Measurements from ENCODE around the gene TGM6.

Gene TGM6

DNA sequence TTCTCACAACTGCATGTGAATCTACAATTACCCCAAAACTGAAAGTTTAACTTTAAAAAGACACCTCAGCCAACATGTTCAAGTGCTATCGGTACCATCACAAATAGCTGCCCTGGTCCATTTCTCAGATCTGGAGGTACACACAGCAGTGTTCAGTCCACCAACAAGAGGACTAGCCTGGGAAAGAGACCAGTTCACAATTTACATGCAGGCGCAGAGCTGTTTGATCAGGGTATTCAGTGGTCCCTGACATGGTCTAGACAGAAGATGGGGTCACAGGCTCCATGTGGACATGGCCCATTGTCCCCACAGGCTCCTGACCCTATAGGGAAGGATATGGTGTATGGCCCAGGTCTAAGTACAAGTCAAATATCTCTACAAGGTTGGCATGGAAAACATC is 15.6 kb upstream of the TGM6 start:
- Histone ChIP-seq H3K27me3 (ENCODE audit: insufficient read depth, low read length) (no peaks in the 10 kb centered on the region), H3K9ac (ENCODE audit: low read depth, low read length) (no peak overlapping the region), H3K9me3 (ENCODE audit: insufficient read depth, low read depth, low read length) (peaks cover 8% of the 10 kb centered on the region; the same call in 1 of the 2 replicates), H3K36me3 (ENCODE audit: insufficient read depth, low read depth, low read length) (no peaks in the 10 kb centered on the region), H3K4me3 (ENCODE audit: low read length) (no peak overlapping the region), H3K4me1 (ENCODE audit: insufficient read depth, low read length) (0 out of 2 replicates have a peak, but pooled peaks cover 3% of the 10 kb centered on the region), H3K27ac (ENCODE audit: low read length) (no peak overlapping the region)

DNA sequence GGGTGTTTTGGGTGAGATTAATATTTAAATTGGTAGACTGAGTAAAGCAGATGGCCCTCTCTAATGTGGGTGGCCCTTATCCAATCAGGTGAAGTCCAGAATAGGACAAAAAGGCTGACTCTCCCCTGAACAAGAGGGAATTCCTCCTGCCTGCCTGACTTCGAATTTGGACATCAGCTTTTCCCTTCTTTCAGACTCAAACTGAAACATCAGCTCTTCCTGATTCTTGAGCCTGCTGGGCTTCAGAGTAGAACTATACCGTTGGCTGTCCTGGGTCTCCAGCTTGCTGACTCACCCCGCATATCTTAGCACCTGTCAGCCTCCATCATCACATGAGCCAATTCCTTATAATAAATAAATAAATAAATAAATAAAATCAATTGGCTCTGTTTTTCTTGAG is 15.0 kb upstream of the TGM6 start:
- Histone ChIP-seq H3K36me3 (ENCODE audit: insufficient read depth, low read depth, low read length) (no peaks in the 10 kb centered on the region), H3K9me3 (ENCODE audit: insufficient read depth, low read depth, low read length) (peaks cover 5% of the 10 kb centered on the region; the same call in 1 of the 2 replicates), H3K9ac (ENCODE audit: low read depth, low read length) (no peak overlapping the region), H3K4me3 (ENCODE audit: low read length) (no peak overlapping the region), H3K27ac (ENCODE audit: low read length) (no peak overlapping the region), H3K27me3 (ENCODE audit: insufficient read depth, low read length) (no peaks in the 10 kb centered on the region), H3K4me1 (ENCODE audit: insufficient read depth, low read length) (0 out of 2 replicates have a peak, but pooled peaks cover 3% of the 10 kb centered on the region)

DNA sequence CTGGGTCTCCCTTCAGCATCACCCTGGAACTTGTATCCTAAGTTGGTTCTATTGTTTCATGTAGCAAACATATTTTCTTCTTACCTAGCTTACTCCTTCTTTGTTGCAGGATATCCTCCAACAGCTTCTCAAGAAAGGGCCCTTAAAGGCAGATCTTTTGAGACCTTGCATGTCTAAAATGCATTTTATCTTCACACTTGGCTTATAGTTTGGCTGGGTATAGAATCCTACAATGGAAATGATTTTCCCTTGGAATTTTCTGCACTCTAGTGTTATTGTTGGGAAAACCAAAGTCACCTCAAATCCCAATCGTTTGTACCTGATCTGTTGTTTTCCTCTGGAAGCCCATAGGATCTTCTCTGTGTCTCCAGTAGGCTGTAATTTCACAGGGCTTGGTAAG is 12.1 kb upstream of the TGM6 start:
- no peak overlapping the region for H3K4me3 ChIP-seq (ENCODE audit: low read length)
- no peaks in the 10 kb centered on the region for H3K27me3 ChIP-seq (ENCODE audit: insufficient read depth, low read length)
- H3K9ac ChIP-seq (ENCODE audit: low read depth, low read length), result no peak overlapping the region
- no peaks in the 10 kb centered on the region for H3K9me3 ChIP-seq (ENCODE audit: insufficient read depth, low read depth, low read length)
- H3K36me3 ChIP-seq (ENCODE audit: insufficient read depth, low read depth, low read length), result no peaks in the 10 kb centered on the region
- 0 out of 2 replicates have a peak, but pooled peaks cover under 1% of the 10 kb centered on the region for H3K4me1 ChIP-seq (ENCODE audit: insufficient read depth, low read length)
- no peak overlapping the region for H3K27ac ChIP-seq (ENCODE audit: low read length)

DNA sequence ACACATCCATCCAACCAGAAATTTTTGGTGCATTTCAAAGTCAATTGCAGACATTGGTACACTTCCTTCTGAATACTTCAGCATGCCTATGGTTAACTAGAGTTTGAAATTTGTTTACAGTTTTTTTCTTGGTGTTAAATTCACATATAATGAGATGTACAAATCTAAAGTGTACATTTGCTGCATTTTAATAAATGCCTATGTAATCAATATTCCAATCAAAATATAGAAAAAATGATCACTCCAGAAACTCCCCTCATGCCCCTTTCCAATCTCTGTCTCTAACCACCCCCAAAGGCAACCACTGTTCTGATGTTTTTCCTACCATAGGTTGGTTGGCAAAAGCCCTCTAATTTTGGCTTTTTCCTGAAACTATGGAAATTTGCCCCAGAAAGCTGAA is 7.6 kb upstream of the TGM6 start:
- Histone ChIP-seq H3K4me3 (ENCODE audit: low read length) (no peak overlapping the region), H3K4me1 (ENCODE audit: insufficient read depth, low read length) (no peaks in the 10 kb centered on the region), H3K36me3 (ENCODE audit: insufficient read depth, low read depth, low read length) (no peaks in the 10 kb centered on the region), H3K9me3 (ENCODE audit: insufficient read depth, low read depth, low read length) (no peaks in the 10 kb centered on the region), H3K27ac (ENCODE audit: low read length) (no peak overlapping the region), H3K9ac (ENCODE audit: low read depth, low read length) (no peak overlapping the region), H3K27me3 (ENCODE audit: insufficient read depth, low read length) (no peaks in the 10 kb centered on the region)

DNA sequence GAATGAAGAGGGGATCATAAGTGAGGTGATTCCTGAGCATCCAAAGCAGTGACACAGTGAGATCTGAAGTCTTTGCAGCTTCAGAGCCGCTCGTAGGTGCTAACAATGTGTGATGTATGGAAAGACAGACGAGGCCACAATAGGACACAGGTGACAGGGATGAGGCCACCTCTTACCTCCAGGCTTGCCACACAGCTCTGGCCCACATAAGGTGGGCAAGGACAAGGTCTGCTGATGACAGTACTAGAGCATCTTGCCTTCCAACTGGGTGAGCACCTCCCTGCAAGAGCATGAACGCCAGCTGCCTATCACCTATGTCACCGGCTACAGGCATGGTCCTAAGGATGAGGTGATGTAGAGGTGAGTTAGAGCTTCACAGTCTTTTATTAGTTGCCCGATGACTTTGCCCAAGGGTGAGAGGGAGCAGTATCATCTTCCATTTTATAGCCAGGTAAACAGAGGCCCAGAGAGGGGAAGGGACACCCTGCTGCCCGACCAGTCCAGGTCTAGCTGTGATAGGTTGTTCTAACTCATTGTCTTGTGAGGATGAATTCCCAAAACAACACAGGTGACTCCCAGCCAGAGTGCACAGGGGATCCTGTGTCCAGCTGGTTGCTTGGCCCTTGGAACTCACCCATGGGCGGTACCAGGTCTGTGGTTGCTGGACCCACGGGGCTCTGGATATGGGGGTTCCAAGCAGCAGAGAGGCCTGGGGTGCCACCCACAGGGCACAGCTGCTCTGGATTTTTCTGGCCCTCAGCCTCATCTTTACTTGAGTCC is 6.2 kb upstream of the TGM6 start:
- Histone ChIP-seq H3K27ac (ENCODE audit: low read length) (no peak overlapping the region), H3K9ac (ENCODE audit: low read depth, low read length) (no peak overlapping the region), H3K27me3 (ENCODE audit: insufficient read depth, low read length) (no peaks in the 10 kb centered on the region), H3K9me3 (ENCODE audit: insufficient read depth, low read depth, low read length) (no peaks in the 10 kb centered on the region), H3K36me3 (ENCODE audit: insufficient read depth, low read depth, low read length) (no peaks in the 10 kb centered on the region), H3K4me3 (ENCODE audit: low read length) (no peak overlapping the region), H3K4me1 (ENCODE audit: insufficient read depth, low read length) (peaks cover under 1% of the 10 kb centered on the region; the same call in 1 of the 2 replicates)

DNA sequence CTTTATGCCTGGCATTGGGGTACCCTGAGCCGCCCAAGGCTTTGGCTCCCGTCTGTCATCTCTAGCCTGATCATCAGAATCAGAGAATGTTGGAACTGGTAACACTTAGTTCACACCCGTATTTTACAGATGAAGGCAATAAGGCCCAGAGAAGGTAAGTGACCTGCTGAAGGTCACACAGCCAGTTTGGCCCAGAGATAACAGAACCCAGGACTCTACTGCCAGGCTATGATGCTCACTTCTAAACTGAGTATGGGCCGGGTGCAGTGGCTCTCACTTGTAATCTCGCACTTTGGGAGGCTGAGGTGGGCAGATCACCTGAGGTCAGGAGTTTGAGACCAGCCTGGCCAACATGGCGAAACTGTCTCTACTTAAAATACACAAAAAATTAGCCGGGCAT is 1.8 kb upstream of the TGM6 start:
- Histone ChIP-seq H3K9me3 (ENCODE audit: insufficient read depth, low read depth, low read length) (no peaks in the 10 kb centered on the region), H3K4me1 (ENCODE audit: insufficient read depth, low read length) (peaks cover 5% of the 10 kb centered on the region; the same call in 1 of the 2 replicates), H3K9ac (ENCODE audit: low read depth, low read length) (no peak overlapping the region), H3K4me3 (ENCODE audit: low read length) (no peak overlapping the region), H3K27ac (ENCODE audit: low read length) (no peak overlapping the region), H3K27me3 (ENCODE audit: insufficient read depth, low read length) (no peaks in the 10 kb centered on the region), H3K36me3 (ENCODE audit: insufficient read depth, low read depth, low read length) (no peaks in the 10 kb centered on the region)

DNA sequence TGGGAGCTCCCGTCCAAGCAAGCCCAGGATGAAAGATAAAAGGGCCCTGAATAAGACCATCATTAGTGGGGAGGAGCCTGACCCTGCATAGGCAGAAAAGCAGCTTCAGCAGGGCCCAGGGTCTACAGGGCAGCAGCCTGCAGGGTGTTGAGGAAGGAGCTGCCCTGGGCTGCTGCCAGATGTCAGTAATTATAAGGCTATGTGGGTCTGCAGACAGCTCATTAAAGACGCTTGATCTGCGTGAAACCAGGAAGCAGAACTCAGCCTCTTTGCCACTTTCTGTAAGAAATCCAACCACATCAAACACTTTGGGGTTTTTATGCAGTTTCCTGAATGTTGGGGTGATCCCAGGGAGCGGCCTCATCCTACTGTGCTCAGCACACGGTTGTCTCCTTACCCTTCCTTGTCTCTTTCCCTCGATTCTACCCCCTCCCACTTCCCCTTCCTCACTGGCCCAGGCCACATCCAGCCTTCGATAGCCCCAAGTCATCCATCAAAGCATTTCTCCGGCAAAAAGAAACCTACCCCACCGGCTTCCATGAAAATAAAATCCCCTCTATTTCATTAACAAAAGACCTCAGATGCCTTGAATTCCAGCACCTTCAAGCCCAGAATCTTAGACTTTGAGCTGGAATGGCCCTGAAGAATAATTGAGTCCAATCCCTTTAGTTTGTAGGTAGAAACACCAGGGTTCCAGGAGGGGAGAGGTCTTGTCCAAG is 1.0 kb upstream of the TGM6 start:
- Histone ChIP-seq H3K4me1 (ENCODE audit: insufficient read depth, low read length) (peaks cover 5% of the 10 kb centered on the region; the same call in 1 of the 2 replicates), H3K4me3 (ENCODE audit: low read length) (no peak overlapping the region), H3K27ac (ENCODE audit: low read length) (no peak overlapping the region), H3K27me3 (ENCODE audit: insufficient read depth, low read length) (no peaks in the 10 kb centered on the region), H3K9me3 (ENCODE audit: insufficient read depth, low read depth, low read length) (no peaks in the 10 kb centered on the region), H3K36me3 (ENCODE audit: insufficient read depth, low read depth, low read length) (no peaks in the 10 kb centered on the region), H3K9ac (ENCODE audit: low read depth, low read length) (no peak overlapping the region; the same call in 1 of the 2 replicates)

DNA sequence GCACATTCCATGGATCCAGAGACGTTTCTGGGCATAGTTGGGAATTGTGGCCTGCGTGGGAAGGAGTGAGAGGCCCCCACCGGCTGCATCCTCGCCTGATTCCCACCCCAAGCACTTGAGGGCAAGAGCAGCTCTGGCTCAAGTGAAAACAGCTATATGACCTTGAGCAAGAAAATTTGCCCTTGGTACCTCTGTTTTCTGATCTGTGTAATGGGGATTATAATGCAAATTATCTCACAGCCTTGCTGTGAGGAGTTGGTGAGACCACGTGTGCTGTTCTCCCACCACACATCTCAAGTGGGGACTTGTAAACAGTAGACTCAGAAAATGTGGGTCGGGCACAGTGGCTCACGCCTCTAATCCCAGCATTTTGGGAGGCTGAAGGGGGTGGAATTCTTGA is 602 bp downstream of the TGM6 start:
- peaks cover 5% of the 10 kb centered on the region; the same call in 1 of the 2 replicates for H3K4me1 ChIP-seq (ENCODE audit: insufficient read depth, low read length)
- H3K27me3 ChIP-seq (ENCODE audit: insufficient read depth, low read length), result no peaks in the 10 kb centered on the region
- no peaks in the 10 kb centered on the region for H3K9me3 ChIP-seq (ENCODE audit: insufficient read depth, low read depth, low read length)
- no peak overlapping the region for H3K4me3 ChIP-seq (ENCODE audit: low read length)
- no peak overlapping the region for H3K27ac ChIP-seq (ENCODE audit: low read length)
- H3K36me3 ChIP-seq (ENCODE audit: insufficient read depth, low read depth, low read length), result no peaks in the 10 kb centered on the region
- no peak overlapping the region for H3K9ac ChIP-seq (ENCODE audit: low read depth, low read length)

DNA sequence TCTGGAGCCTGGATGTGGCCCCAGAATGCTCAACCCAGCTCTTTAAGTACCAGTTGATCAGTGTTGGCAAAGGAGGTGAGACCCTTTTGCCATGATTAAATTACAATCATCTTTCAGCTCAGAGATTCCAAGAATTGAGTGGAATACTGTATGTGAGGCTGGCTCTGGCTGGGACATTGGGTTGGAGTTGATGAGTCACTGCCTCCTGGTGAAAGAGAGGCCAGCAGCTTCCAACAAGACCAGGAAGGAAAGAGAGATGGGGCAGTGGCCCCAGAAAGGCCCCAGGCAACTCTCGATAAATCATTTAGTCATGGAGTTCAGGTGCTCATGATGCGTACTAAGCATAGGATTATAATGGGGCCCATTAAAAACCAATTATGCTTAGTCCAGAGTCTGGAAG is 2.1 kb downstream of the TGM6 start:
- Histone ChIP-seq H3K4me3 (ENCODE audit: low read length) (no peak overlapping the region), H3K4me1 (ENCODE audit: insufficient read depth, low read length) (peaks cover 5% of the 10 kb centered on the region), H3K9ac (ENCODE audit: low read depth, low read length) (no peak overlapping the region), H3K27me3 (ENCODE audit: insufficient read depth, low read length) (no peaks in the 10 kb centered on the region), H3K27ac (ENCODE audit: low read length) (no peak overlapping the region), H3K9me3 (ENCODE audit: insufficient read depth, low read depth, low read length) (peaks cover 6% of the 10 kb centered on the region; the same call in 1 of the 2 replicates), H3K36me3 (ENCODE audit: insufficient read depth, low read depth, low read length) (no peaks in the 10 kb centered on the region)

DNA sequence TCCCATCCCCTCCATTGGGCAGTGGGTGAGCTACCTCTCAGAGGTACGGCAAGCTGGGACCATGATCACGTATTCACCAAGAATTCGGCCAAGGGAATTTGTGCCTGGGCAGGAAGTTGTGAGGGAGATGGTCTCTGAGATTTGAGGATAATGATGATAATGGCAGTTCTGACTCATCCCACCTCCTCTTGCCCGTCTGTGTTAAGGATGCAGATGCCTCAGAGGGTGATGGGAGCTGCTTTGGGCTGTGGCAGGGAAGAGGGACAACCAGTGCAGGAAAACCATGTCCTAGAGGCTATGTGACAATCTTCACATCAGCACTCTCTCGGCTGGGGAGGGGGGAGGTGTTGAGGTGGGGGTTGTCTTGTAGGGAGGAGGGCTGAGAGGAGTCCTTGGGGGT is 4.3 kb downstream of the TGM6 start:
- peaks cover 14% of the 10 kb centered on the region; the same call in 1 of the 2 replicates for H3K9me3 ChIP-seq (ENCODE audit: insufficient read depth, low read depth, low read length)

DNA sequence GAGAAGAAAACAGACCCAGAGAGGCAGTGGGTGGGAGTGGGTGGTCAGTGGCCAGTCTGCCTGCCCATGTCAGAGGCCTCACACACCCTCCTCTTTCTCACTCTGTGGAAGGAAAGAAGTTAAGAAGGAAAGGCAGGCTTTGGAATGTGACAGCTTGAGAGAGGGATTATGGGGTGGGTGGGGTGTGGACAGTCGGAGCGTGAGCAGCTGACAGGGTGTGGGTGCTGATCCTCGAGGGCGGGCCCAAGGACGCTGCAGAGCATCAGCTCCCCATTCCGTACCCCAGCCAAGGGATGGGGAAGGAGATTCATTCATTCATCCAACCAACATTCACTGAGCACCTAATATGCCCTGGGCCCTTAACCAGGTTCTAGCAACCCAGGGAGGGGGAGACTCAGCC is 4.8 kb downstream of the TGM6 start:
- Histone ChIP-seq H3K36me3 (ENCODE audit: insufficient read depth, low read depth, low read length) (no peaks in the 10 kb centered on the region), H3K4me1 (ENCODE audit: insufficient read depth, low read length) (no peaks in the 10 kb centered on the region; the same call in 1 of the 2 replicates), H3K9me3 (ENCODE audit: insufficient read depth, low read depth, low read length) (peaks cover 14% of the 10 kb centered on the region; the same call in 1 of the 2 replicates), H3K9ac (ENCODE audit: low read depth, low read length) (no peak overlapping the region), H3K27me3 (ENCODE audit: insufficient read depth, low read length) (no peaks in the 10 kb centered on the region), H3K4me3 (ENCODE audit: low read length) (no peak overlapping the region), H3K27ac (ENCODE audit: low read length) (no peak overlapping the region)

More for the DNA sequence above, 4.3 kb downstream of the TGM6 start:
- Histone ChIP-seq H3K27ac (ENCODE audit: low read length) (no peak overlapping the region), H3K4me3 (ENCODE audit: low read length) (no peak overlapping the region), H3K9ac (ENCODE audit: low read depth, low read length) (no peak overlapping the region), H3K4me1 (ENCODE audit: insufficient read depth, low read length) (no peaks in the 10 kb centered on the region; the same call in none of the 2 replicates), H3K36me3 (ENCODE audit: insufficient read depth, low read depth, low read length) (no peaks in the 10 kb centered on the region), H3K27me3 (ENCODE audit: insufficient read depth, low read length) (no peaks in the 10 kb centered on the region)
